HepG2 (cell line): ENCODE results near the gene EGFR. TPM values are rescaled to one million over a fixed set of nuclear protein-coding genes. Genes with fewer than 3 reads are reported as not detected.

Experiments used
- ETV5 ChIP-seq: IDR thresholded peaks from 2 replicates; pipeline ENCODE4 v1.6.1; 2018; ENCODE audit warnings: missing biosample characterization, missing genetic modification reagents, inconsistent platforms, borderline replicate concordance
- FOXA1 ChIP-seq, 2 experiments: fragments of 450-650 bp in 1 of 2; sonication (generic) in 1 of 2; formaldehyde crosslinking in 1 of 2; IDR thresholded peaks; 2 replicates each; pipeline versions ENCODE4 v1.4.0 to v1.6.1; 2016 to 2020; ENCODE audit warnings: missing genetic modification reagents in 1 of 2
- GABPA ChIP-seq, 2 experiments: IDR thresholded peaks; 2 replicates each; pipeline ENCODE4 v1.6.1; 2011 to 2016; ENCODE audit warnings: low read depth in 2 of 2, low read length in 1 of 2, missing biosample characterization in 1 of 2, missing genetic modification characterization in 1 of 2
- MBNL3 ChIP-seq: fragments of 250-450 bp; sonication (Bioruptor Pico); conservative IDR thresholded peaks from 2 replicates; pipeline ENCODE4 v1.8.0; 2022; ENCODE audit warnings: mild to moderate bottlenecking, inconsistent platforms
- NR2F2 ChIP-seq: IDR thresholded peaks from 2 replicates; pipeline ENCODE4 v1.6.1; 2012; ENCODE audit warnings: low read depth, inconsistent platforms, borderline replicate concordance
- PAXIP1 ChIP-seq: sonication (generic); formaldehyde crosslinking; conservative IDR thresholded peaks from 2 replicates; pipeline ENCODE4 v1.4.0; 2020; ENCODE audit warnings: mild to moderate bottlenecking, missing genetic modification reagents, moderate library complexity
- POLR2A ChIP-seq, 2 experiments: IDR thresholded peaks; 2 replicates each; pipeline ENCODE4 v1.6.1; 2011; ENCODE audit warnings: low read depth in 2 of 2, low read length in 2 of 2, mild to moderate bottlenecking in 1 of 2, moderate library complexity in 1 of 2; ENCODE audit not compliant: insufficient read depth in 1 of 2
- RFXAP ChIP-seq: sonication (generic); formaldehyde crosslinking; IDR thresholded peaks from 2 replicates; pipeline ENCODE4 v1.4.0; 2020; ENCODE audit warnings: missing genetic modification reagents, borderline replicate concordance
- RXRB ChIP-seq: IDR thresholded peaks from 2 replicates; pipeline ENCODE4 v1.6.1; 2016; ENCODE audit warnings: borderline replicate concordance, missing genetic modification reagents, missing compliant biosample characterization
- SIN3A ChIP-seq: IDR thresholded peaks from 2 replicates; pipeline ENCODE4 v1.6.1; 2011; ENCODE audit warnings: low read depth, mild to moderate bottlenecking, control low read depth, low read length, borderline replicate concordance
- SIX4 ChIP-seq: sonication (generic); formaldehyde crosslinking; IDR thresholded peaks from 2 replicates; pipeline ENCODE4 v1.4.0; 2020; ENCODE audit warnings: missing genetic modification reagents
- SRSF1 ChIP-seq: fragments of 200-400 bp; formaldehyde crosslinking; optimal IDR thresholded peaks from 2 replicates; pipeline ENCODE3; 2017; ENCODE audit warnings: mild to moderate bottlenecking, low read depth, low read length, moderate library complexity
- STAT6 ChIP-seq: sonication (generic); formaldehyde crosslinking; IDR thresholded peaks from 2 replicates; pipeline ENCODE4 v1.4.0; 2020; ENCODE audit warnings: missing genetic modification reagents, mild to moderate bottlenecking, borderline replicate concordance
- ZBTB14 ChIP-seq: sonication (generic); formaldehyde crosslinking; IDR thresholded peaks from 2 replicates; pipeline ENCODE4 v1.4.0; 2020; ENCODE audit warnings: missing genetic modification reagents
- ZMYM3 ChIP-seq: sonication (generic); formaldehyde crosslinking; IDR thresholded peaks from 2 replicates; pipeline ENCODE4 v1.5.1; 2020; ENCODE audit warnings: mild to moderate bottlenecking, missing genetic modification reagents
- ZNF674 ChIP-seq: sonication (generic); formaldehyde crosslinking; IDR thresholded peaks from 2 replicates; pipeline ENCODE4 v1.5.0; 2020; ENCODE audit warnings: low read depth, mild to moderate bottlenecking, missing genetic modification reagents
- ZSCAN30 ChIP-seq: sonication (generic); formaldehyde crosslinking; IDR thresholded peaks from 2 replicates; pipeline ENCODE4 v1.5.0; 2020; ENCODE audit warnings: mild to moderate bottlenecking, missing genetic modification reagents
- polyA plus RNA-seq, 8 experiments: library from polyadenylated mRNA; depleted of rRNA in 3 of 8; stranded (reverse) in 7 of 8; unstranded in 1 of 8; fragments of >200 nt; fragmentation: Illumina TruSeq in 4 of 8; extraction: Trizol in 4 of 8; gene quantifications; 2 replicates each; pipeline versions ENCODE4 v1.2.1 to v1.2.3, GENCODE V29; 2011 to 2016; ENCODE audit warnings: low read depth in 4 of 8, missing spikeins in 1 of 8, mixed read lengths in 1 of 8; ENCODE audit not compliant: insufficient read depth in 1 of 8
- total RNA-seq, 5 experiments: library from RNA; depleted of rRNA; stranded (reverse); fragments of >200 nt; fragmentation: Illumina TruSeq; extraction: Trizol; gene quantifications; 2 replicates each; pipeline ENCODE4 v1.2.3, GENCODE V29; 2016; ENCODE audit warnings: low read depth in 1 of 5
- TF ChIP-seq, protein P1 (sequence below): sonication (generic); formaldehyde crosslinking; IDR thresholded peaks from 2 replicates; pipeline ENCODE4 v1.5.0; 2020; ENCODE audit warnings: mild to moderate bottlenecking, missing genetic modification reagents, moderate library complexity
- TF ChIP-seq, protein P2 (sequence below): sonication (generic); formaldehyde crosslinking; IDR thresholded peaks from 2 replicates; pipeline ENCODE4 v1.5.0; 2020; ENCODE audit warnings: missing genetic modification reagents

EGFR gene
- total and polyA plus RNA-seq, 2 of the 13 experiments (the other 11 are each of a cell fraction or from before 2014, with no cell fraction given): 7.0 to 10.0 TPM

- 0 out of 2 replicates have a peak, but pooled peaks have one; percentile 8 for TF ChIP-seq SIN3A
- TF ChIP-seq ZSCAN30 (CRISPR knock-in tag): no peak
- TF ChIP-seq ZBTB14 (CRISPR knock-in tag): no peak
- TF ChIP-seq FOXA1 (IDR thresholded peaks at IDR 0.05): no peak
- peak; percentile 44; the same call in 1 of the 2 replicates for TF ChIP-seq FOXA1 (CRISPR knock-in tag; IDR thresholded peaks at IDR 0.05)
- TF ChIP-seq ETV5 (CRISPR knock-in tag): peak; percentile 47; the same call in 1 of the 2 replicates
- TF ChIP-seq RFXAP (CRISPR knock-in tag): no peak; the same call in 1 of the 2 replicates
- TF ChIP-seq POLR2A (IDR thresholded peaks at IDR 0.05; ENCODE audit: insufficient read depth in 1 of 2, low read depth in 2 of 2, low read length in 2 of 2): peak; percentile 63 to 84; a peak in 3 of 4 replicates
- TF ChIP-seq SRSF1: no peak
- TF ChIP-seq, protein P1, sequence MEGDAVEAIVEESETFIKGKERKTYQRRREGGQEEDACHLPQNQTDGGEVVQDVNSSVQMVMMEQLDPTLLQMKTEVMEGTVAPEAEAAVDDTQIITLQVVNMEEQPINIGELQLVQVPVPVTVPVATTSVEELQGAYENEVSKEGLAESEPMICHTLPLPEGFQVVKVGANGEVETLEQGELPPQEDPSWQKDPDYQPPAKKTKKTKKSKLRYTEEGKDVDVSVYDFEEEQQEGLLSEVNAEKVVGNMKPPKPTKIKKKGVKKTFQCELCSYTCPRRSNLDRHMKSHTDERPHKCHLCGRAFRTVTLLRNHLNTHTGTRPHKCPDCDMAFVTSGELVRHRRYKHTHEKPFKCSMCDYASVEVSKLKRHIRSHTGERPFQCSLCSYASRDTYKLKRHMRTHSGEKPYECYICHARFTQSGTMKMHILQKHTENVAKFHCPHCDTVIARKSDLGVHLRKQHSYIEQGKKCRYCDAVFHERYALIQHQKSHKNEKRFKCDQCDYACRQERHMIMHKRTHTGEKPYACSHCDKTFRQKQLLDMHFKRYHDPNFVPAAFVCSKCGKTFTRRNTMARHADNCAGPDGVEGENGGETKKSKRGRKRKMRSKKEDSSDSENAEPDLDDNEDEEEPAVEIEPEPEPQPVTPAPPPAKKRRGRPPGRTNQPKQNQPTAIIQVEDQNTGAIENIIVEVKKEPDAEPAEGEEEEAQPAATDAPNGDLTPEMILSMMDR (CRISPR knock-in tag): no peak
- peak; percentile 24; the same call in 1 of the 2 replicates for TF ChIP-seq SIX4 (CRISPR knock-in tag)
- TF ChIP-seq ZMYM3 (CRISPR knock-in tag): peak; percentile 33; the same call in 1 of the 2 replicates
- TF ChIP-seq PAXIP1 (CRISPR knock-in tag): peak; percentile 96
- TF ChIP-seq, protein P2, sequence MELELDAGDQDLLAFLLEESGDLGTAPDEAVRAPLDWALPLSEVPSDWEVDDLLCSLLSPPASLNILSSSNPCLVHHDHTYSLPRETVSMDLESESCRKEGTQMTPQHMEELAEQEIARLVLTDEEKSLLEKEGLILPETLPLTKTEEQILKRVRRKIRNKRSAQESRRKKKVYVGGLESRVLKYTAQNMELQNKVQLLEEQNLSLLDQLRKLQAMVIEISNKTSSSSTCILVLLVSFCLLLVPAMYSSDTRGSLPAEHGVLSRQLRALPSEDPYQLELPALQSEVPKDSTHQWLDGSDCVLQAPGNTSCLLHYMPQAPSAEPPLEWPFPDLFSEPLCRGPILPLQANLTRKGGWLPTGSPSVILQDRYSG (CRISPR knock-in tag): no peak
- no peak for TF ChIP-seq ZNF674 (CRISPR knock-in tag)
- TF ChIP-seq GABPA (IDR thresholded peaks at IDR 0.05; ENCODE audit: low read depth, low read length): no peak
- 0 out of 2 replicates have a peak, but pooled peaks have one; percentile 31 for TF ChIP-seq GABPA (CRISPR knock-in tag; IDR thresholded peaks at IDR 0.05; ENCODE audit: low read depth)
- peak; percentile 53 for TF ChIP-seq RXRB (CRISPR knock-in tag)
- 0 out of 2 replicates have a peak, but pooled peaks have one; percentile 7 for TF ChIP-seq STAT6
- TF ChIP-seq NR2F2: peak; percentile 76
- no peak for TF ChIP-seq MBNL3 (CRISPR knock-in tag)
Observed at GRCh38 chr7:55188590-55189138, 169.8 kb downstream of the EGFR start (continued).
